GM19240 (cell line): Measurements from ENCODE around the gene THOC6.
"Not testable (repeated sequence)": the region's sequence is repeated elsewhere in the genome, so short reads cannot be mapped to it uniquely, and the experiment has no call there.

Experiments
- DNase-seq: peaks from one replicate; pipeline ENCODE4 v3.0.0; 2011; ENCODE audit warnings: low spot score; ENCODE audit not compliant: insufficient read length

Gene THOC6

GRCh38 chr16:3054965-3055733 is 31.3 kb downstream of the THOC6 start:
- no peak for DNase-seq

- not testable (repeated sequence) for DNase-seq
Measured at GRCh38 chr16:3055734-3056115, 31.9 kb downstream of the THOC6 start.

GRCh38 chr16:3056336-3057180 is 32.7 kb downstream of the THOC6 start:
- DNase-seq, result no peak

- no peak for DNase-seq
Measured at GRCh38 chr16:3057181-3058138, 33.6 kb downstream of the THOC6 start.

GRCh38 chr16:3058139-3059030 is 34.5 kb downstream of the THOC6 start:
- DNase-seq, result no peak

- peak; percentile 91 for DNase-seq
Measured at GRCh38 chr16:3059041-3059722, 35.3 kb downstream of the THOC6 start.

GRCh38 chr16:3059723-3060242 is 35.9 kb downstream of the THOC6 start:
- no peak for DNase-seq

- no peak for DNase-seq
Measured at GRCh38 chr16:3060339-3061127, 36.7 kb downstream of the THOC6 start.

GRCh38 chr16:3062553-3062952 is 38.7 kb downstream of the THOC6 start:
- DNase-seq, result no peak

GRCh38 chr16:3063625-3064386 is 40.0 kb downstream of the THOC6 start:
- DNase-seq, result no peak

- no peak for DNase-seq
Measured at GRCh38 chr16:3065069-3065741, 41.4 kb downstream of the THOC6 start, which contains the start of gene IL32. Gene IL32, plus strand, starts transcription at chr16:3065640. Its CDS starts 172 bp downstream, at chr16:3065812.

- no peak for DNase-seq
Measured at GRCh38 chr16:3065742-3066439, 42.1 kb downstream of the THOC6 start.

GRCh38 chr16:3066440-3066748 is 42.6 kb downstream of the THOC6 start:
- DNase-seq, result no peak

GRCh38 chr16:3068487-3068886 is 44.7 kb downstream of the THOC6 start:
- no peak for DNase-seq

GRCh38 chr16:3069146-3069545 is 45.3 kb downstream of the THOC6 start:
- not testable (repeated sequence) for DNase-seq

GRCh38 chr16:3070608-3071111 is 46.8 kb downstream of the THOC6 start:
- DNase-seq, result no peak

GRCh38 chr16:3071655-3072054 is 47.8 kb downstream of the THOC6 start:
- DNase-seq, result no peak
